Measurements from ENCODE around the gene CCDC183.
A peak's percentile ranks its signal among the peaks of the same experiment; 100 is the strongest.
"Not testable (repeated sequence)": the region's sequence is repeated elsewhere in the genome, so short reads cannot be mapped to it uniquely, and the experiment has no call there.

The CCDC183 gene

DNA sequence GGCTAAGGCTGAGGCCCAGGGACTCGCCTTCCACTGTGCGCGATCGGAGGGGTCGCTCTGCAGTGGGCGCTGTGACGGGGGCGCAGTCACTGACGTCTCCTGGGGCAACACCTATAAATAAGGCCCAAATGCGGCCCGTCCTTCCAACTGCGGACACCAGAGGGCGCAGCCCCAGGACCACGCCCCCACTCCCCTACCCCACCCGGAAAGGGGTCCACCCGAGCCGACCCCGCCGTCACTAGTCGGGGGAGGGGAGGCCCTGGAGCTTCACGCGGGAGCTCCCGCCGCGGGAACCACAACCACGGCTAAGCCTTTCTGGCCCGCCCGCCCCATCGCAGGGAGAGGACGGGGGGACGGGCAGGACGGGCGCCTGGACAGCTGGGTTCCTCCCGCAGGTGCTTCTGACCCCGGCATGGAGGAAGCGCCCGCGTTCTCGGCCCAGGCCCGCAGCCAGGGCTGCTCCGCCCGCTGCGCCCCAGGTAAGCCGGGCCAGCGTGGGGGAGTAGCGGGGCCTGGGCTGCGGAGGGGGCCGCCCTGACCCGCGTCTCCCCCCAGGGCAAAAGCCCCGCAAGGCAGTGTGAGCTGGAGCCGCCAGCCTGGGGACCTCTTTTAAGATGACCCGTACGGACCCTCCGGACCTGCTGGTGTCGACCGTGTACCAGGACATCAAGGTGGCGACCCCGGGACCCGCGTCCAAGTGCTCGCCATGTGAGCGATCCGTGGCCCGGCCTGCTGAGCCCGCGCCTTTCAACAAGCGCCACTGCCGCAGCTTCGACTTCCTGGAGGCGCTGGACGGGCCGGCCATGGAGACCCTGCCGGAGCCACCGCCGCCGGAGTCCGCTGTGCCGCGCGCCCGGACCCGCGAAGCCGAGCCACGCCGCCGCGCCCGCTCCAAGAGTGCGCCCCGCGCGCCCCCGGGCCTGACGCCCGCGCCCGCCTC, 47.9 kb downstream of the CCDC183 start:
- H3K9me3 ChIP-seq (ENCODE audit: control insufficient read depth in 1 of 2, low read length in 2 of 2); H3K9ac ChIP-seq (ENCODE audit: low read depth in 1 of 2, low read length in 2 of 2); H3K27ac ChIP-seq (ENCODE audit: low read depth, low read length); H3K4me3 ChIP-seq (ENCODE audit: low read depth in 1 of 2, low read length in 2 of 2); H3K27me3 ChIP-seq (ENCODE audit: control insufficient read depth in 1 of 2, insufficient read depth in 2 of 2, low read length in 2 of 2); H3K36me3 ChIP-seq (ENCODE audit: control insufficient read depth in 1 of 2, insufficient read depth in 2 of 2, low read length in 2 of 2): not testable (repeated sequence)
- peaks cover 29 to 48% of the 10 kb centered on the region in 2 donors for H3K4me1 ChIP-seq (ENCODE audit: control insufficient read depth in 1 of 2, insufficient read depth in 2 of 2, low read length in 2 of 2)

DNA sequence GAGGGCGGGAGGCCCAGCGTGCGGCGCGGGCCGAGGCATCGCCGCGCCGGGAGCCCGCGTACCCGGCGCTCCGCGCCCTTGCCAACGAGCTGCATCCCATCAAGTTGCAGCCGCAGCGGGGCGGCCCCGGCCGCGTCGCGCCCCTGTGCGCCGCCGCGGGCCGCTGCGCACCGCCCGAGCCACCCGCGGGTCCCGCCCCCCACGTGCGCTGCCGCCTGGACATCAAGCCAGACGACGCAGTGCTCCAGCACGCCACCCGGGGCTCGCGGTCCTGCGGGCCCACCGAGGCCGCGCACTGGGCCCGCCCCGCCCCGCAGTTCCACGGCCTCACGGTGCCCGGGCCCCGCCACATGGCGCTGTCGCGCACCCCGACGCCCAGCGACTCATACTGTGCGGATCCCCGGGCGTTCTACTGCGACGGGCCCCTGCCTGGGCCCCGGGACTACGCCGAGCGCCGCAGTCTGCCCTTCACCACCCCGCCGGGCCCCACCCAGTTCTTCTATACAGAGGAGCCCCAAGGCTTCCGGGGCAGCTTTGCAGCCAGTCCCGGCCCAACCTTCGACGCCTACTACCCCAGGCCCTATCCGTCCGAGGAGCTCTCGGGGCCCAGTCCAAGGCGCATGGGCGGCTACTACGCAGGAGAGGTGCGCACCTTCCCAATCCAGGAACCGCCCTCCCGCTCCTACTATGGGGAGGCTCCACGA, 48.8 kb downstream of the CCDC183 start:
- Histone ChIP-seq H3K4me3 (ENCODE audit: low read depth in 1 of 2, low read length in 2 of 2) (no peak overlapping the region), H3K27me3 (ENCODE audit: control insufficient read depth in 1 of 2, insufficient read depth in 2 of 2, low read length in 2 of 2) (peaks cover 0 to 9% of the 10 kb centered on the region in 2 donors), H3K9ac (ENCODE audit: low read depth in 1 of 2, low read length in 2 of 2) (no peak overlapping the region), H3K27ac (ENCODE audit: low read depth, low read length) (no peak overlapping the region), H3K9me3 (ENCODE audit: control insufficient read depth in 1 of 2, low read length in 2 of 2) (no peaks in the 10 kb centered on the region), H3K36me3 (ENCODE audit: control insufficient read depth in 1 of 2, insufficient read depth in 2 of 2, low read length in 2 of 2) (no peaks in the 10 kb centered on the region), H3K4me1 (ENCODE audit: control insufficient read depth in 1 of 2, insufficient read depth in 2 of 2, low read length in 2 of 2) (peaks cover 25 to 45% of the 10 kb centered on the region in 2 donors)

DNA sequence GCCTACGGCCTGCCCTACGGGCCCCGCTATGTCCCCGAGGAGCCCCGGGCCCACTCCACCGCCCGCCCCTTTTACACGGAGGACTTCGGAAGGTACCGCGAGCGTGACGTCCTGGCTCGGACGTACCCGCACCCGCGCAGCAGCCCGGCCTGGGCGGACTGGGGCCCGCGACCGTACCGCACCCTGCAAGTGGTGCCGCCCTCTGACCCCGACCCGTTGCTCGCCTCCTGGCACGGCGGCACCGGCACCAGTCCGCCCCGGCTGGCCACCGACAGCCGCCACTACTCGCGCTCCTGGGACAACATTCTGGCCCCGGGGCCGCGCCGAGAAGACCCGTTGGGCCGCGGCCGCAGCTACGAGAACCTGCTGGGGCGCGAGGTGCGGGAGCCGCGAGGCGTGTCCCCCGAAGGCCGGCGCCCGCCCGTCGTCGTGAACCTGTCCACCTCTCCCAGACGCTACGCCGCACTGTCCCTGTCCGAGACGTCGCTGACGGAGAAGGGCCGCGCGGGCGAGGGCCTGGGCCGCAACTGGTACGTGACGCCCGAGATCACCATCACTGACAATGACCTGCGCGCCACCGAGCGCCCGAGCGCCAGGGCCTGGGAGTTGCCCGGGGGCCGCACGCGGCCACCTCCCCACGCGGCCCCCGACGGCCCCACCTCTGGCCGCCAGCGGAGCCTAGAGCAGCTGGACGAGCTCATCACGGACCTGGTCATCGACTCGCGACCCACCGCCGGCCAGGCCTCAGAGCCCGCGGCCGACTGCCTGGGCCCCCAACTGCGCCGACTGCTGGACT, 49.5 kb downstream of the CCDC183 start:
- no peaks in the 10 kb centered on the region for H3K9me3 ChIP-seq (ENCODE audit: control insufficient read depth in 1 of 2, low read length in 2 of 2)
- peaks cover 0 to 9% of the 10 kb centered on the region in 2 donors for H3K27me3 ChIP-seq (ENCODE audit: control insufficient read depth in 1 of 2, insufficient read depth in 2 of 2, low read length in 2 of 2)
- H3K9ac ChIP-seq (ENCODE audit: low read depth in 1 of 2, low read length in 2 of 2) = no peak overlapping the region
- H3K4me1 ChIP-seq (ENCODE audit: control insufficient read depth in 1 of 2, insufficient read depth in 2 of 2, low read length in 2 of 2) = peaks cover 25 to 46% of the 10 kb centered on the region in 2 donors
- no peaks in the 10 kb centered on the region for H3K36me3 ChIP-seq (ENCODE audit: control insufficient read depth in 1 of 2, insufficient read depth in 2 of 2, low read length in 2 of 2)
- H3K27ac ChIP-seq (ENCODE audit: low read depth, low read length) = no peak overlapping the region
- H3K4me3 ChIP-seq (ENCODE audit: low read depth in 1 of 2, low read length in 2 of 2) = no peak overlapping the region

DNA sequence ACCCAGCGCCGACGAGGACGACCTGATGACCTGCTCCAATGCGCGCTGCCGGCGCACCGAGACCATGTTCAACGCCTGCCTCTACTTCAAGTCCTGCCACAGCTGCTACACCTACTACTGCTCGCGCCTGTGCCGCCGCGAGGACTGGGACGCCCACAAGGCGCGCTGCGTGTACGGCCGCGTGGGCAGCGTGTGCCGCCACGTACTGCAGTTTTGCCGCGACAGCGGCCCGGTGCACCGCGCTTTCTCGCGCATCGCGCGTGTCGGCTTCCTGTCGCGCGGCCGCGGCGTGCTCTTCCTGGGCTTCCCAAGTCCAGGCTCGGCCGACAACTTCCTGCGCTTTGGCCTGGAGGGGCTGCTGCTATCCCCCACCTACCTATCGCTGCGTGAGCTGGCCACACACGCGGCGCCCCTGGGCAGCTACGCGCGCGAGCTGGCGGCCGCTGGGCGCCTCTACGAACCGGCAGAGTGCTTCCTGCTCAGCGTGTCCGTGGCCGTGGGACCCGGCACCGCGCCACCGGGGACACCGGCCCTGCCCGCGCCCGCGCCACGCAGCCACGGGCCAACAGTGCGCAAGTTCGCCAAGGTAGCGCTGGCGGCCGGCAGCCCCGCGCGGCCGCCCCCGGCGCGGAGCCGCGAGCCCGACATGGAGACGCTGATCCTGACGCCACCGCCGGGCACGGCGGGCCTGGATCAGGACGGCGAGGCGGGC, 50.4 kb downstream of the CCDC183 start:
- no peak overlapping the region for H3K27ac ChIP-seq (ENCODE audit: low read depth, low read length)
- peak overlapping the region; percentile 29 to 40 for H3K4me3 ChIP-seq (ENCODE audit: low read depth in 1 of 2, low read length in 2 of 2)
- peaks cover 28 to 45% of the 10 kb centered on the region in 2 donors for H3K4me1 ChIP-seq (ENCODE audit: control insufficient read depth in 1 of 2, insufficient read depth in 2 of 2, low read length in 2 of 2)
- H3K36me3 ChIP-seq (ENCODE audit: control insufficient read depth in 1 of 2, insufficient read depth in 2 of 2, low read length in 2 of 2) = no peaks in the 10 kb centered on the region
- peaks cover 0 to 9% of the 10 kb centered on the region in 2 donors for H3K27me3 ChIP-seq (ENCODE audit: control insufficient read depth in 1 of 2, insufficient read depth in 2 of 2, low read length in 2 of 2)
- no peak overlapping the region for H3K9ac ChIP-seq (ENCODE audit: low read depth in 1 of 2, low read length in 2 of 2)
- no peaks in the 10 kb centered on the region for H3K9me3 ChIP-seq (ENCODE audit: control insufficient read depth in 1 of 2, low read length in 2 of 2)

DNA sequence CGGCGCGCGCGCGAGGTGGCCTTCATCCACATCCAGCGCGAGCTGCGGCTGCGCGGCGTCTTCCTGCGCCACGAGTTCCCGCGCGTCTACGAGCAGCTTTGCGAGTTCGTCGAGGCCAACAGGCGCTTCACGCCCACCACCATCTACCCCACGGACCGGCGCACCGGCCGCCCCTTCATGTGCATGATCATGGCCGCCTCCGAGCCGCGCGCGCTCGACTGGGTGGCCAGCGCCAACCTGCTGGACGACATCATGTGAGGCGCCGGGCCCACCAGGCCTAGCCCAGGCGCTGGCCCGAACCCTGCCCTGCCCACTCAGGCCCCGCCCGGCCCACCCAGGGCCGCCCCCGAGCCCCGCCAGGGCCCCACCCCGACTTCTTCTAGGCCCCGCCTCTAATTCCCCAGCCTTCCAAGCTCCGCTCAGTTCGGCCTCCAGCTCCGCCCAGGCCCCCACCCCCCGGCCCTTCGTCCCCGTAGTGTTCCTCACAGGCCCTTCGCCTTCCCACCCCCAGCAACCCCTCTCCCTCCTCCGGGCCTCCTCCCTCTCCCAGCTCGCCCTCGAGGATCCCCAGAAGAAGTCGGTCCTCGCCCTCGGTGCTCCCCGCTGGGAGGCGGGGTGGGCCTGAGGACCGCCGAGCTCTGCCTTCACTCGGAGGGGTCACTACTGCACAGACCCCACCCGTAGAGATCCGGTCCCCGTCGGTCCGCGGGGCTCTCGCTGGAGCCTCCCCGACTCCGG, 51.1 kb downstream of the CCDC183 start:
- no peaks in the 10 kb centered on the region for H3K9me3 ChIP-seq (ENCODE audit: control insufficient read depth in 1 of 2, low read length in 2 of 2)
- no peaks in the 10 kb centered on the region for H3K36me3 ChIP-seq (ENCODE audit: control insufficient read depth in 1 of 2, insufficient read depth in 2 of 2, low read length in 2 of 2)
- peak overlapping the region; percentile 94 for H3K27ac ChIP-seq (ENCODE audit: low read depth, low read length)
- H3K27me3 ChIP-seq (ENCODE audit: control insufficient read depth in 1 of 2, insufficient read depth in 2 of 2, low read length in 2 of 2) = peaks cover 0 to 9% of the 10 kb centered on the region in 2 donors
- peak overlapping the region; percentile 86 to 93 for H3K4me3 ChIP-seq (ENCODE audit: low read depth in 1 of 2, low read length in 2 of 2)
- peaks cover 29 to 45% of the 10 kb centered on the region in 2 donors for H3K4me1 ChIP-seq (ENCODE audit: control insufficient read depth in 1 of 2, insufficient read depth in 2 of 2, low read length in 2 of 2)
- H3K9ac ChIP-seq (ENCODE audit: low read depth in 1 of 2, low read length in 2 of 2) = peak overlapping the region; percentile 65 to 88

DNA sequence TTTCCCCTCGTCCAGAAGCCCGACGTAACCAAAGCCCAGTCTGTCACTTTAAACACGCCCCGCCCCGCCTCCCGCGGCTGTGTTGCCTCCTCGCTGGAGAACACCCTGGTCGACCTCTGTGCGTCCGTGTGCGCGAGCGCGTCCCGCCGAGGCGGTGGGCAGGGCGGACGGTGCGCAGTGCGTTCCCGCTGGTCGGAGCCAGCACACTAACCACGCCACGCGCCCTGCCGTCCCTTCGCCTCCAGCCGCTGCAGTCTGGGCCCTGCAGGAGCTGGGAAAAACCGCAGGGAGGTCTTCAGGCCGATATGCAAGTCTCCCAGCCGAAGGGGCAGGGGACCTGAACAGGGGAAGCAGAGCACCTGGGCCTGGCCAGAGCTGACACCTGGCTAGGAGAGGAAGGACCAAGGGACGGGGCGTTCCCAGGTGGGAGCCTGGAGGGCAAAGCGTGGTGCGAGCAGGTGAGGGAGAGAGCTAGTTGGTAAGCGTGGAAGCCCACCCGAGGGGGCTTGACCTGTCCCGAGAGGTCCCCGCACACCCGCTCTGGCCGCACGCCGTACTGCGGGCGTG, 51.8 kb downstream of the CCDC183 start:
- peaks cover 0 to 9% of the 10 kb centered on the region in 2 donors for H3K27me3 ChIP-seq (ENCODE audit: control insufficient read depth in 1 of 2, insufficient read depth in 2 of 2, low read length in 2 of 2)
- peak overlapping the region; percentile 86 to 93 for H3K4me3 ChIP-seq (ENCODE audit: low read depth in 1 of 2, low read length in 2 of 2)
- H3K36me3 ChIP-seq (ENCODE audit: control insufficient read depth in 1 of 2, insufficient read depth in 2 of 2, low read length in 2 of 2) = no peaks in the 10 kb centered on the region
- peaks cover 34 to 46% of the 10 kb centered on the region in 2 donors for H3K4me1 ChIP-seq (ENCODE audit: control insufficient read depth in 1 of 2, insufficient read depth in 2 of 2, low read length in 2 of 2)
- H3K9ac ChIP-seq (ENCODE audit: low read depth in 1 of 2, low read length in 2 of 2) = peak overlapping the region; percentile 65 to 88
- H3K27ac ChIP-seq (ENCODE audit: low read depth, low read length) = peak overlapping the region; percentile 94
- no peaks in the 10 kb centered on the region for H3K9me3 ChIP-seq (ENCODE audit: control insufficient read depth in 1 of 2, low read length in 2 of 2)

DNA sequence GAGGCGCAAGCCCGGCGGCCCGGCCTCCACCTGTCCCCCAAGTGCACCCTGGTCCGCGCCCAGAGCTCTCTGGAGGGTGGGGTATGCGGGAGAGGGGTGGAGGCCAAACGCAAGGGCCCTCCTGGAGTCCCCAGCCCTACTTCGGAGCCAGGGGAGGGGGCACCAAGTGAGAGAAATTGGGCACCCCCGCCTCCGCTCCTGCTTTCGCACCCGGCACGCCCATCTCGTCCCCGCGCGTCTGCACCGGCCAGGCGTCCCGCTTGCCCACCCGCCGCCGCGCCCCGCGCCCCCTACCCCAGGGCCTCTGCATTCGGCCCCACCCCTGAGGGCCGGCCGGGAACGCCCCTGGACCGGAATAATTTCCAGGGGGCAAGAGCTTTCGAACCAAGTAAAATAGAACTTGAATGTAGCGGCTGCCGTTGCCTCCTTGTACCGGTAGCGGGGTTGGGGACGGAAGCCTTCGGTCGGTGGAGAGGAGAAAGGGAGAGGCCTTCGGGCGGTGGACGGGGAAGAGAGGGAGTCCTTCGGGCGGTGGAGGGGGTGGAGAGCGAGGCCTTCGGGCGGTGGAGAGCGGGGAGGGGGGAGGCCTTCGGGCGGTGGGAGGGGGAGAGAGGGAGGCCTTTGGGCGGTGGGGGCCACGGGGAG, 52.4 kb downstream of the CCDC183 start:
- peak overlapping the region; percentile 65 to 88 for H3K9ac ChIP-seq (ENCODE audit: low read depth in 1 of 2, low read length in 2 of 2)

DNA sequence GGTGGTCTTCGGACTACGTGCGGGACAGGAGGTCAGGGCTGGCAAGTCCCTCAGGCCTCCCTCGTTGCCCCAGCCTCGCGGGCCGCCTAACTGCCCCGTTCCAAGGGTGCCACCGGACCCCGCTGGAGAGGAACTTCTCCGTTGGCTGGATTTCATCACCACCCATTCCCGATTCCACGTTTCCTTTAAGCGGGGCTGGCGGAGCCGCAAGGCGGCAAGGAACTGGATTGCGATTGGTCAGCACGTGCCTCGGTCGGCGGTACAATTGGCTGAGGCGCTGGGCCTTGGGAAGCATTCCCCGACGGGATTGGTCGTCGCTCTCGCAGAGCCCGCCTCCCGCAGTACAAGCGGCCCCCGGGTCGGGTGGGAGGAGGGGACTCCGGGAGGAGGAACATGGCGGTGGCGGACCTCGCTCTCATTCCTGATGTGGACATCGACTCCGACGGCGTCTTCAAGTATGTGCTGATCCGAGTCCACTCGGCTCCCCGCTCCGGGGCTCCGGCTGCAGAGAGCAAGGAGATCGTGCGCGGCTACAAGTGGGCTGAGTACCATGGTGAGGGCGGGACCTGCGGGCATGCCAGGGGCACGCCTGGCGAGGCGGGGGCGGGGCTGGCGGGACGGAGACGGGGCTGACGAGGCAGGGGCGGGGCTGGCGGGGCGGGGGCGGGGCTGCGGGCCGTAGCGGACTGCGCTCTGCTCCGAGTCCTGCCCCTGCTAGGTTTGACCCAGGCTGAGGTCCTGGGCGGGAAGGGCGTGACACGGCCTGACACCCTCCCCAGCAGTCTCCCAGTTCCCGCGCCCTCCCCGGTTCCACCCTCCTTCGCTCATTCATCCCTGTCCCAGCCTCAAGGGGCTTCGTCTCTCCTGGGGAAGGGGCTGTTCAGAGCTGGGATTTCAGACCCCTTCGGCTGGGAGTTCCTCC, 53.2 kb downstream of the CCDC183 start, which contains the start of gene PHPT1:
TSS of gene PHPT1 (plus strand) at position 372 of the 922 bp plus-strand sequence. CDS start at position 394, 22 bp downstream.
- H3K9ac ChIP-seq (ENCODE audit: low read depth in 1 of 2, low read length in 2 of 2) = peak within 1 kb of the TSS; percentile 65 to 88
- peaks cover 29 to 38% of the 10 kb centered on the region in 2 donors for H3K4me1 ChIP-seq (ENCODE audit: control insufficient read depth in 1 of 2, insufficient read depth in 2 of 2, low read length in 2 of 2)
- H3K9me3 ChIP-seq (ENCODE audit: control insufficient read depth in 1 of 2, low read length in 2 of 2) = no peaks in the 10 kb centered on the region

More for the DNA sequence above, 52.4 kb downstream of the CCDC183 start:
- H3K4me3 ChIP-seq (ENCODE audit: low read depth in 1 of 2, low read length in 2 of 2) = peak overlapping the region; percentile 86 to 93
- no peaks in the 10 kb centered on the region for H3K9me3 ChIP-seq (ENCODE audit: control insufficient read depth in 1 of 2, low read length in 2 of 2)
- peaks cover 0 to 9% of the 10 kb centered on the region in 2 donors for H3K27me3 ChIP-seq (ENCODE audit: control insufficient read depth in 1 of 2, insufficient read depth in 2 of 2, low read length in 2 of 2)
- peak overlapping the region; percentile 94 for H3K27ac ChIP-seq (ENCODE audit: low read depth, low read length)
- peaks cover 29 to 40% of the 10 kb centered on the region in 2 donors for H3K4me1 ChIP-seq (ENCODE audit: control insufficient read depth in 1 of 2, insufficient read depth in 2 of 2, low read length in 2 of 2)
- H3K36me3 ChIP-seq (ENCODE audit: control insufficient read depth in 1 of 2, insufficient read depth in 2 of 2, low read length in 2 of 2) = no peaks in the 10 kb centered on the region

More for the DNA sequence above, 53.2 kb downstream of the CCDC183 start, which contains the start of gene PHPT1:
- H3K36me3 ChIP-seq (ENCODE audit: control insufficient read depth in 1 of 2, insufficient read depth in 2 of 2, low read length in 2 of 2) = no peaks in the 10 kb centered on the region
- peaks cover 0 to 9% of the 10 kb centered on the region in 2 donors for H3K27me3 ChIP-seq (ENCODE audit: control insufficient read depth in 1 of 2, insufficient read depth in 2 of 2, low read length in 2 of 2)
- peak within 1 kb of the TSS; percentile 94 for H3K27ac ChIP-seq (ENCODE audit: low read depth, low read length)
- H3K4me3 ChIP-seq (ENCODE audit: low read depth in 1 of 2, low read length in 2 of 2) = peak within 1 kb of the TSS; percentile 86 to 93

Data from duodenal mucosa (tissue), 2 donors.